Skeletal muscle tissue (tissue), 5 donors: ENCODE measurements around the gene METTL13. TPM values are rescaled to one million over a fixed set of nuclear protein-coding genes. Genes with fewer than 3 reads are reported as not detected.

Experiments
- H3K27ac ChIP-seq: one replicate; pipeline ENCODE4 v1.7.0; 2013; ENCODE audit warnings: mild to moderate bottlenecking, low read depth, low read length, inconsistent platforms
- H3K27me3 ChIP-seq, 3 donors: one replicate each; pipeline ENCODE4 v1.7.0; 2013; ENCODE audit warnings: low read length in 3 of 3; ENCODE audit not compliant: control insufficient read depth in 3 of 3, insufficient read depth in 3 of 3
- H3K36me3 ChIP-seq, 3 donors: one replicate each; pipeline ENCODE4 v1.7.0; 2013; ENCODE audit warnings: low read length in 3 of 3; ENCODE audit not compliant: control insufficient read depth in 3 of 3, insufficient read depth in 3 of 3
- H3K4me1 ChIP-seq, 3 donors: one replicate each; pipeline ENCODE4 v1.7.0; 2013; ENCODE audit warnings: low read length in 3 of 3, mild to moderate bottlenecking in 3 of 3; ENCODE audit not compliant: control insufficient read depth in 3 of 3, insufficient read depth in 3 of 3
- H3K4me3 ChIP-seq, 3 donors: one replicate each; pipeline ENCODE4 v1.7.0; 2013; ENCODE audit warnings: low read length in 3 of 3
- H3K9ac ChIP-seq, 3 donors: one replicate each; pipeline ENCODE4 v1.7.0; 2013; ENCODE audit warnings: low read length in 3 of 3, mild to moderate bottlenecking in 3 of 3, moderate library complexity in 2 of 3, low read depth in 1 of 3
- H3K9me3 ChIP-seq, 3 donors: one replicate each; pipeline ENCODE4 v1.7.0; 2013; ENCODE audit warnings: low read length in 3 of 3; ENCODE audit not compliant: control insufficient read depth in 3 of 3
- small RNA-seq: library from RNA; depleted of rRNA; stranded (forward); fragments of <200 nt; gene quantifications from one replicate; pipeline ENCODE3, GENCODE V24; 2014
- total RNA-seq: library from RNA; depleted of rRNA; stranded (reverse); fragments of >200 nt; gene quantifications from one replicate; pipeline ENCODE4 v1.2.3, GENCODE V29; 2014
- donor health status: Osteomylitis.

METTL13 gene
- total RNA-seq, 1 donor from 2014 or later, result 11.0 TPM

DNA sequence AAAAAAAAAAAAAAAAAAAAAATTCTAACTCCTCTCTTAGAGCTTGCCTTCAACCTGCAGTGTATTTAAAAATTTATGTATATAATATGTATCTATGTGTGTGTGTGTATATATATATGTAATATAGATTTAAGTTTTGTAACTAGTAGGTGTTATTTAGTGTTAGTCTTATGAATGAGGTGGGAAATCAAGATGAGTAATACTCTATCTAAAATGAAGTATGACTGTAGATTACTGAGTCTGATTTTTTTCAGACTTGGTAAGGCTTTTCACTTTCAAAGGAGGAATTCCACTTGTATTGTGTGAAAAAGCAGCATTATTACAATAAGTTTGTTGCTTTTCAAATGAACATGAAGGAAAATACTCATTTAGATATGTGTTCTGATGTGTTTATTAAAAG, 54.4 kb downstream of the METTL13 start:
- Histone ChIP-seq H3K27ac (no peak overlapping the region), H3K27me3 (no peaks in the 10 kb centered on the region), H3K4me3 (no peak overlapping the region), H3K4me1 (peaks cover 0 to 3% (median 0%) of the 10 kb centered on the region in 3 donors), H3K9ac (no peak overlapping the region), H3K36me3 (no peaks in the 10 kb centered on the region), H3K9me3 (no peaks in the 10 kb centered on the region)

- Histone ChIP-seq H3K9ac (peak within 1 kb of the TSS; percentile 46 to 75 (median 57)), H3K4me1 (peaks cover 7 to 18% (median 10%) of the 10 kb centered on the region in 3 donors), H3K9me3 (no peaks in the 10 kb centered on the region), H3K27me3 (peaks cover 0 to 7% (median 6%) of the 10 kb centered on the region in 3 donors), H3K27ac (no peak within 1 kb of the TSS), H3K4me3 (peak within 1 kb of the TSS; percentile 76 to 83 (median 82)), H3K36me3 (no peaks in the 10 kb centered on the region)
Observed at GRCh38 chr1:171841050-171841910, 59.8 kb downstream of the METTL13 start, which contains the start of gene DNM3. DNM3 (plus strand) TSS chr1:171841498; CDS start chr1:171841657, 159 bp downstream.

- Histone ChIP-seq H3K27me3 (peaks cover 0 to 7% (median 6%) of the 10 kb centered on the region in 3 donors), H3K27ac (no peak overlapping the region), H3K36me3 (no peaks in the 10 kb centered on the region), H3K4me1 (peaks cover 7 to 18% (median 10%) of the 10 kb centered on the region in 3 donors), H3K4me3 (peak overlapping the region; percentile 76 to 83 (median 82)), H3K9me3 (no peaks in the 10 kb centered on the region), H3K9ac (peak overlapping the region in 2 of 3 donors; percentile 57 to 75)
Observed at GRCh38 chr1:171841931-171842761, 60.7 kb downstream of the METTL13 start.

GRCh38 chr1:171844381-171844780, 62.9 kb downstream of the METTL13 start:
- no peaks in the 10 kb centered on the region for H3K36me3 ChIP-seq

DNA sequence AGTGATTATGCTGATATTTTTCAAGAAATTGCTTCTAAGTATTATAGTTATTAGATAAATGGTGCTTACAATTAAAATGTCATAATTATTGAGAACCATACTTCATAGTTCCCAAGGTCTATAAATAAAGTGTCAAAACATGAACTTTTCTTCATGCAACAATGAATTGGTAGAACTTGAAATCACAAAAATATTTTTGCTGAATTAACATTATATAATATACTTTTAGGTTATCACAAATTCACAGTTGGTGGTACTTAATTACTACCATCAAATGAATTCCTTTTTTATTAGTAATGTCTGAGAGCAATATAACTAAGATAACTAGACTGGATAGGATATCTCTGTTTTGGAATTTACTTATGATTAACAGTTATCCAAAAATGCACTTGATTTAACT, 64.5 kb downstream of the METTL13 start:
- no peaks in the 10 kb centered on the region for H3K9me3 ChIP-seq
- H3K27me3 ChIP-seq, result peaks cover 0 to 7% (median 6%) of the 10 kb centered on the region in 3 donors
- no peak overlapping the region for H3K27ac ChIP-seq
- H3K36me3 ChIP-seq, result no peaks in the 10 kb centered on the region
- no peak overlapping the region for H3K9ac ChIP-seq
- peaks cover 7 to 14% (median 10%) of the 10 kb centered on the region in 3 donors for H3K4me1 ChIP-seq
- H3K4me3 ChIP-seq, result no peak overlapping the region

More at GRCh38 chr1:171844381-171844780, 62.9 kb downstream of the METTL13 start:
- H3K4me3 ChIP-seq, result no peak overlapping the region
- H3K9me3 ChIP-seq, result no peaks in the 10 kb centered on the region
- H3K4me1 ChIP-seq, result peaks cover 7 to 18% (median 10%) of the 10 kb centered on the region in 3 donors
- no peak overlapping the region for H3K9ac ChIP-seq
- no peak overlapping the region for H3K27ac ChIP-seq
- H3K27me3 ChIP-seq, result peaks cover 0 to 7% (median 6%) of the 10 kb centered on the region in 3 donors

Small RNAs within 50 kb of the gene (small RNA-seq; reads per million reads assigned to genes)
- gene RF00601, result not detected

Other genes with a start within 250 kb of the METTL13 start
- not detected for gene MYOCOS, start 159.4 kb upstream of the METTL13 start, total RNA-seq
- 5.2 TPM for gene MYOC, start 129.0 kb upstream of the METTL13 start, total RNA-seq
- 3.7 TPM for gene VAMP4, start 39.6 kb upstream of the METTL13 start, total RNA-seq
- gene DNM3, start 59.8 kb downstream of the METTL13 start, total RNA-seq, result 2.6 TPM